ENCODE results near the gene TXNIP.
A peak's percentile ranks its signal among the peaks of the same experiment; 100 is the strongest.

DNA sequence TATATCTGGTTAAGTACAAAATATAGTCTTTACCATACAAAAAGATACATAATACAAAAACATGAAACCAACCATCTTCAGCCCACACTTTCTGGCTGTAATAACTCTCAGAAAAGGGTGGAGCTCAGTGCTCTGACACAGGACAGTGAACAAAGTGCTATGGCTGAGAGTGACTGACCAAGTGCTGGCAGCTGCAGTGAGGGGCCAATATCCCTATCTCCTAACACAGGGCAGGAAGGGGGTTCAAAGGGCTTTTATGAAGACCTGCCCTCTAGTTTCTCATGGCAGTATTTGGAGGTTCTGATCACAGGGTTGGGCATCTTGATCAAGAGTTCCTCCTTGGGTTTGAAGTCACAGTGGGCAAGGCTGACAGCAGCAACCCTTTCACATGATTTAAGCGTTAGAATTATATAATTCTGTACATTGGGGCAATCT lies 3.9 kb downstream of the TXNIP start:
- peak in 1 of 2 donors; percentile 11 for TF ChIP-seq POLR2A (IDR thresholded peaks at IDR 0.05)
- TF ChIP-seq, protein P1, sequence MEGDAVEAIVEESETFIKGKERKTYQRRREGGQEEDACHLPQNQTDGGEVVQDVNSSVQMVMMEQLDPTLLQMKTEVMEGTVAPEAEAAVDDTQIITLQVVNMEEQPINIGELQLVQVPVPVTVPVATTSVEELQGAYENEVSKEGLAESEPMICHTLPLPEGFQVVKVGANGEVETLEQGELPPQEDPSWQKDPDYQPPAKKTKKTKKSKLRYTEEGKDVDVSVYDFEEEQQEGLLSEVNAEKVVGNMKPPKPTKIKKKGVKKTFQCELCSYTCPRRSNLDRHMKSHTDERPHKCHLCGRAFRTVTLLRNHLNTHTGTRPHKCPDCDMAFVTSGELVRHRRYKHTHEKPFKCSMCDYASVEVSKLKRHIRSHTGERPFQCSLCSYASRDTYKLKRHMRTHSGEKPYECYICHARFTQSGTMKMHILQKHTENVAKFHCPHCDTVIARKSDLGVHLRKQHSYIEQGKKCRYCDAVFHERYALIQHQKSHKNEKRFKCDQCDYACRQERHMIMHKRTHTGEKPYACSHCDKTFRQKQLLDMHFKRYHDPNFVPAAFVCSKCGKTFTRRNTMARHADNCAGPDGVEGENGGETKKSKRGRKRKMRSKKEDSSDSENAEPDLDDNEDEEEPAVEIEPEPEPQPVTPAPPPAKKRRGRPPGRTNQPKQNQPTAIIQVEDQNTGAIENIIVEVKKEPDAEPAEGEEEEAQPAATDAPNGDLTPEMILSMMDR (IDR thresholded peaks at IDR 0.05) = no peak

All from vagina (tissue), 2 donors.